Right lobe of liver (tissue), 4 donors: ENCODE data around the gene HOXA3.

Experiments
- POLR2A ChIP-seq: fragments of 450-650 bp; IDR thresholded peaks from one replicate; pipeline ENCODE4 v1.6.1; 2017; ENCODE audit warnings: antibody characterized with exemption, mild to moderate bottlenecking
- TF ChIP-seq, protein P1 (sequence below), 4 donors: fragments of 200-600 bp in 3 of 4; fragments of 450-650 bp in 1 of 4; IDR thresholded peaks; one replicate each; pipeline versions ENCODE4 v1.5.1 to v1.8.0; 2016 to 2022; ENCODE audit warnings: antibody characterized with exemption in 4 of 4, mild to moderate bottlenecking in 2 of 4
- donor health status: DM: no; HTN: no; CAD: no.
- donor health status: DM: no; HTN: no; CAD: no.
- donor health status: DM: no; HTN: yes; CAD: no.

DNA sequence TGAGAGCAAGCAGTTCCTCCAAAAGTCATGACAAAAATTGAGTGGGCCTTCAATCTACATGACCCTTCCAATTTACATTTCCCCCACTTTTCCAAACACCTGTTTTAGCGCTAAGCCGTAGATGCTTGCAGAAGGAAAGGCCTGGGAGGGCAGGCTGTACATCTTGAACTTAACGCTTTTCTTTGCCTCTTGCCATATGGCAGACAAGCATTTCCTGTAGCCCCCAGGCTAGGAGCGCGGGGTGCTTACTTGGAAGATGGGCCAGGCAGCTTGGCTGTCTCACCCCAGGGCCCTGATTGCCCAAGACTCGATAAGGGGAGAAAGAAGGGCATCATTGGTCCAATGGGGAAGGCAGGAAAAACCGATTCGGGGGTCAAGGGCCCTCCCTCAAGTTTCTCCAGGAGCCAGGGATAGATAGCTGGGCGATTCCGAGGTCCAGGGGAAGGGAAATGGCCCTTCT, 20.0 kb upstream of the HOXA3 start:
- TF ChIP-seq, protein P1, sequence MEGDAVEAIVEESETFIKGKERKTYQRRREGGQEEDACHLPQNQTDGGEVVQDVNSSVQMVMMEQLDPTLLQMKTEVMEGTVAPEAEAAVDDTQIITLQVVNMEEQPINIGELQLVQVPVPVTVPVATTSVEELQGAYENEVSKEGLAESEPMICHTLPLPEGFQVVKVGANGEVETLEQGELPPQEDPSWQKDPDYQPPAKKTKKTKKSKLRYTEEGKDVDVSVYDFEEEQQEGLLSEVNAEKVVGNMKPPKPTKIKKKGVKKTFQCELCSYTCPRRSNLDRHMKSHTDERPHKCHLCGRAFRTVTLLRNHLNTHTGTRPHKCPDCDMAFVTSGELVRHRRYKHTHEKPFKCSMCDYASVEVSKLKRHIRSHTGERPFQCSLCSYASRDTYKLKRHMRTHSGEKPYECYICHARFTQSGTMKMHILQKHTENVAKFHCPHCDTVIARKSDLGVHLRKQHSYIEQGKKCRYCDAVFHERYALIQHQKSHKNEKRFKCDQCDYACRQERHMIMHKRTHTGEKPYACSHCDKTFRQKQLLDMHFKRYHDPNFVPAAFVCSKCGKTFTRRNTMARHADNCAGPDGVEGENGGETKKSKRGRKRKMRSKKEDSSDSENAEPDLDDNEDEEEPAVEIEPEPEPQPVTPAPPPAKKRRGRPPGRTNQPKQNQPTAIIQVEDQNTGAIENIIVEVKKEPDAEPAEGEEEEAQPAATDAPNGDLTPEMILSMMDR (IDR thresholded peaks at IDR 0.05) = no peak
- TF ChIP-seq POLR2A = no peak
